ENCODE data around the gene CGREF1. TPM values are rescaled to one million over a fixed set of nuclear protein-coding genes. Genes with fewer than 3 reads are reported as not detected.
"Not testable (repeated sequence)": the region's sequence is repeated elsewhere in the genome, so short reads cannot be mapped to it uniquely, and the experiment has no call there.

The CGREF1 gene
- polyA plus RNA-seq, 4 donors = 3.8 to 7.8 (median 4.5) TPM

GRCh38 chr2:27110603-27111352 lies 8.2 kb downstream of the CGREF1 start:
- not testable (repeated sequence) for H3K9me3 ChIP-seq (ENCODE audit: control insufficient read depth in 2 of 2, insufficient read depth in 1 of 2, low read depth in 1 of 2, low read length in 1 of 2); H3K36me3 ChIP-seq (ENCODE audit: control insufficient read depth in 3 of 3, insufficient read depth in 2 of 3, low read depth in 1 of 3, low read length in 3 of 3); FAIRE-seq; H3K27me3 ChIP-seq (ENCODE audit: control insufficient read depth in 3 of 3, insufficient read depth in 3 of 3, low read length in 3 of 3); DNase-seq; H3K4me1 ChIP-seq (ENCODE audit: control insufficient read depth in 3 of 3, insufficient read depth in 2 of 3, low read depth in 1 of 3, low read length in 2 of 3); H3K4me3 ChIP-seq (ENCODE audit: low read depth in 1 of 3, low read length in 3 of 3); H3K27ac ChIP-seq (ENCODE audit: low read depth in 1 of 3, low read length in 2 of 3)
- 82 to 87% (median 84%) methylated on average over 24 of the region's 24 CpGs for WGBS, 3 donors

GRCh38 chr2:27109083-27109482 lies 9.8 kb downstream of the CGREF1 start:
- FAIRE-seq = no peak
- Histone ChIP-seq H3K27ac (ENCODE audit: low read depth in 1 of 3, low read length in 2 of 3) (no peak overlapping the region), H3K36me3 (ENCODE audit: control insufficient read depth in 3 of 3, insufficient read depth in 2 of 3, low read depth in 1 of 3, low read length in 3 of 3) (no peaks in the 10 kb centered on the region), H3K9me3 (ENCODE audit: control insufficient read depth in 2 of 2, insufficient read depth in 1 of 2, low read depth in 1 of 2, low read length in 1 of 2) (no peaks in the 10 kb centered on the region), H3K4me3 (ENCODE audit: low read depth in 1 of 3, low read length in 3 of 3) (no peak overlapping the region), H3K27me3 (ENCODE audit: control insufficient read depth in 3 of 3, insufficient read depth in 3 of 3, low read length in 3 of 3) (no peaks in the 10 kb centered on the region), H3K4me1 (ENCODE audit: control insufficient read depth in 3 of 3, insufficient read depth in 2 of 3, low read depth in 1 of 3, low read length in 2 of 3) (no peaks in the 10 kb centered on the region)
- WGBS, 3 donors = 91 to 97% (median 93%) methylated on average over 3 of the region's 3 CpGs
- DNase-seq = no peak

- WGBS, 3 donors = 76 to 87% (median 77%) methylated on average over 2 of the region's 2 CpGs
- Histone ChIP-seq H3K4me1 (ENCODE audit: control insufficient read depth in 3 of 3, insufficient read depth in 2 of 3, low read depth in 1 of 3, low read length in 2 of 3) (no peaks in the 10 kb centered on the region), H3K27ac (ENCODE audit: low read depth in 1 of 3, low read length in 2 of 3) (no peak overlapping the region), H3K9me3 (ENCODE audit: control insufficient read depth in 2 of 2, insufficient read depth in 1 of 2, low read depth in 1 of 2, low read length in 1 of 2) (no peaks in the 10 kb centered on the region), H3K36me3 (ENCODE audit: control insufficient read depth in 3 of 3, insufficient read depth in 2 of 3, low read depth in 1 of 3, low read length in 3 of 3) (no peaks in the 10 kb centered on the region), H3K4me3 (ENCODE audit: low read depth in 1 of 3, low read length in 3 of 3) (no peak overlapping the region), H3K27me3 (ENCODE audit: control insufficient read depth in 3 of 3, insufficient read depth in 3 of 3, low read length in 3 of 3) (no peaks in the 10 kb centered on the region)
- no peak for FAIRE-seq
- DNase-seq = no peak
Measured at GRCh38 chr2:27108221-27108620, 10.7 kb downstream of the CGREF1 start.

DNA sequence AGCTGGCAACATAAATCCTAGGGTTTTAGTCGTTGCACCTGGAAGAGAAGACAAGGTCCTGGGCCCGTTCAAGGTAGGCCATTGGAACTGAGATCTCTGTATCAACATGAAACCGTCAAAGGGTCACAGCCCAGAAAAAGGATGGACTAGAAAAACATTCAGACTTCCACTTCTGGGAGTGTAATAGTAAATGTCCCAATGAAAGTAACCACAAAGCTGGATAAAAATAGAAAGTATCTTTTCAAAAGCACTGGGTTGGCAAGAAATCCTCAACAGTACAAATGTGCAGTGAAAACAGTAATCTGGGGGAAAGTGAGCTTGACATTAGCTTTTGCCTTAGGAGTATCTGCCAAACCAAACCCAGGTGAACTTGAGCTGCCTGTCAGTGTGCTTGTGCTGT lies 12.9 kb downstream of the CGREF1 start:
- WGBS, 3 donors = 65 to 75% (median 69%) methylated on average over 3 of the region's 3 CpGs
- Histone ChIP-seq H3K9me3 (ENCODE audit: control insufficient read depth in 2 of 2, insufficient read depth in 1 of 2, low read depth in 1 of 2, low read length in 1 of 2) (no peaks in the 10 kb centered on the region), H3K27ac (ENCODE audit: low read depth in 1 of 3, low read length in 2 of 3) (no peak overlapping the region), H3K4me3 (ENCODE audit: low read depth in 1 of 3, low read length in 3 of 3) (no peak overlapping the region), H3K4me1 (ENCODE audit: control insufficient read depth in 3 of 3, insufficient read depth in 2 of 3, low read depth in 1 of 3, low read length in 2 of 3) (no peaks in the 10 kb centered on the region), H3K27me3 (ENCODE audit: control insufficient read depth in 3 of 3, insufficient read depth in 3 of 3, low read length in 3 of 3) (no peaks in the 10 kb centered on the region), H3K36me3 (ENCODE audit: control insufficient read depth in 3 of 3, insufficient read depth in 2 of 3, low read depth in 1 of 3, low read length in 3 of 3) (peaks cover 0 to 18% (median 0%) of the 10 kb centered on the region in 3 donors)
- FAIRE-seq = no peak
- DNase-seq = no peak

GRCh38 chr2:27102329-27102728 lies 16.6 kb downstream of the CGREF1 start:
- H3K27ac ChIP-seq (ENCODE audit: low read depth in 1 of 3, low read length in 2 of 3) = no peak overlapping the region
- H3K4me1 ChIP-seq (ENCODE audit: control insufficient read depth in 3 of 3, insufficient read depth in 2 of 3, low read depth in 1 of 3, low read length in 2 of 3) = no peaks in the 10 kb centered on the region
- H3K9me3 ChIP-seq (ENCODE audit: control insufficient read depth in 2 of 2, insufficient read depth in 1 of 2, low read depth in 1 of 2, low read length in 1 of 2) = no peaks in the 10 kb centered on the region
- no peak overlapping the region for H3K4me3 ChIP-seq (ENCODE audit: low read depth in 1 of 3, low read length in 3 of 3)
- WGBS, 3 donors = 74 to 87% (median 83%) methylated on average over 5 of the region's 5 CpGs
- H3K27me3 ChIP-seq (ENCODE audit: control insufficient read depth in 3 of 3, insufficient read depth in 3 of 3, low read length in 3 of 3) = no peaks in the 10 kb centered on the region
- peaks cover 2 to 53% (median 17%) of the 10 kb centered on the region in 3 donors for H3K36me3 ChIP-seq (ENCODE audit: control insufficient read depth in 3 of 3, insufficient read depth in 2 of 3, low read depth in 1 of 3, low read length in 3 of 3)
- FAIRE-seq (no peak), DNase-seq (no peak)

GRCh38 chr2:27100036-27100435 lies 18.9 kb downstream of the CGREF1 start:
- Histone ChIP-seq H3K27me3 (ENCODE audit: control insufficient read depth in 3 of 3, insufficient read depth in 3 of 3, low read length in 3 of 3) (no peaks in the 10 kb centered on the region), H3K27ac (ENCODE audit: low read depth in 1 of 3, low read length in 2 of 3) (no peak overlapping the region), H3K36me3 (ENCODE audit: control insufficient read depth in 3 of 3, insufficient read depth in 2 of 3, low read depth in 1 of 3, low read length in 3 of 3) (peaks cover 2 to 73% (median 26%) of the 10 kb centered on the region in 3 donors), H3K9me3 (ENCODE audit: control insufficient read depth in 2 of 2, insufficient read depth in 1 of 2, low read depth in 1 of 2, low read length in 1 of 2) (no peaks in the 10 kb centered on the region), H3K4me1 (ENCODE audit: control insufficient read depth in 3 of 3, insufficient read depth in 2 of 3, low read depth in 1 of 3, low read length in 2 of 3) (peaks cover 0 to 17% (median 4%) of the 10 kb centered on the region in 3 donors), H3K4me3 (ENCODE audit: low read depth in 1 of 3, low read length in 3 of 3) (no peak overlapping the region)
- WGBS, 3 donors = 87 to 90% (median 88%) methylated on average over 10 of the region's 10 CpGs
- FAIRE-seq (no peak), DNase-seq (no peak)

DNA sequence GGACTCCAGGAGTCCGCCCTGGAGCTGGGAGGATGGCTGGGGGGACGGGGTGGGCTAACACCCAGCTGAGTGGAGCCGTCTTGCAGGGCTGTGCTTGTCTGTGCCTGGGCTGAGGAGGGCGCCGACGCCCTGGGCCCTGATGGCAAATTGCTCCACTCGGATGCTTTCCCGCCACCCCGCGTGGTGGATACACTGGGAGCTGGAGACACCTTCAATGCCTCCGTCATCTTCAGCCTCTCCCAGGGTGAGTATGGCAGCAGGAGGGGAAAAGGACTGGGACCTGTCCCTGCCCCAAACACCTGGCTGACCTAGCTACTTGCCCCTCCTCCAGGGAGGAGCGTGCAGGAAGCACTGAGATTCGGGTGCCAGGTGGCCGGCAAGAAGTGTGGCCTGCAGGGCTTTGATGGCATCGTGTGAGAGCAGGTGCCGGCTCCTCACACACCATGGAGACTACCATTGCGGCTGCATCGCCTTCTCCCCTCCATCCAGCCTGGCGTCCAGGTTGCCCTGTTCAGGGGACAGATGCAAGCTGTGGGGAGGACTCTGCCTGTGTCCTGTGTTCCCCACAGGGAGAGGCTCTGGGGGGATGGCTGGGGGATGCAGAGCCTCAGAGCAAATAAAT lies 19.5 kb downstream of the CGREF1 start:
- no peak for FAIRE-seq
- no peak for DNase-seq
- Histone ChIP-seq H3K27ac (ENCODE audit: low read depth in 1 of 3, low read length in 2 of 3) (no peak overlapping the region), H3K4me3 (ENCODE audit: low read depth in 1 of 3, low read length in 3 of 3) (no peak overlapping the region), H3K4me1 (ENCODE audit: control insufficient read depth in 3 of 3, insufficient read depth in 2 of 3, low read depth in 1 of 3, low read length in 2 of 3) (peaks cover 0 to 22% (median 9%) of the 10 kb centered on the region in 3 donors), H3K36me3 (ENCODE audit: control insufficient read depth in 3 of 3, insufficient read depth in 2 of 3, low read depth in 1 of 3, low read length in 3 of 3) (peaks cover 2 to 79% (median 26%) of the 10 kb centered on the region in 3 donors), H3K27me3 (ENCODE audit: control insufficient read depth in 3 of 3, insufficient read depth in 3 of 3, low read length in 3 of 3) (no peaks in the 10 kb centered on the region), H3K9me3 (ENCODE audit: control insufficient read depth in 2 of 2, insufficient read depth in 1 of 2, low read depth in 1 of 2, low read length in 1 of 2) (no peaks in the 10 kb centered on the region)
- WGBS, 3 donors = 91 to 93% (median 93%) methylated on average over 13 to 19 of the region's 19 CpGs

DNA sequence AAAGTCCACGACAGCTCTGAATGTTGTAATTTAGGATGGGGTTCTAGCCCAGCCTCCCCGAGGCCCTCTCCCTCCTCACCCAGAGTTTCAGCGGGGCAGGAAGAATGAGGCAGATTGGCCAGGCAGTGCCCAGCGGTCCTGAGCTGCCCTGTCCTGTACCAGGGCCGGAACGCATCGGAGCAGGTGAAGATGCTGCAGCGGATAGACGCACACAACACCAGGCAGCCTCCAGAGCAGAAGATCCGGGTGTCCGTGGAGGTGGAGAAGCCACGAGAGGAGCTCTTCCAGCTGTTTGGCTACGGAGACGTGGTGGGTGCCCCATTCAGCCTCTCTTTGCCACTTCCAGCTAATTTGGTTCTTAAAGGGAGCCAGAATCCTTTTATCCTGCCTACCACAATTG lies 21.6 kb downstream of the CGREF1 start:
- Histone ChIP-seq H3K27me3 (ENCODE audit: control insufficient read depth in 3 of 3, insufficient read depth in 3 of 3, low read length in 3 of 3) (no peaks in the 10 kb centered on the region), H3K27ac (ENCODE audit: low read depth in 1 of 3, low read length in 2 of 3) (peak overlapping the region in 1 of 3 donors; percentile 14), H3K36me3 (ENCODE audit: control insufficient read depth in 3 of 3, insufficient read depth in 2 of 3, low read depth in 1 of 3, low read length in 3 of 3) (peaks cover 2 to 91% (median 26%) of the 10 kb centered on the region in 3 donors), H3K4me1 (ENCODE audit: control insufficient read depth in 3 of 3, insufficient read depth in 2 of 3, low read depth in 1 of 3, low read length in 2 of 3) (peaks cover 0 to 43% (median 11%) of the 10 kb centered on the region in 3 donors), H3K9me3 (ENCODE audit: control insufficient read depth in 2 of 2, insufficient read depth in 1 of 2, low read depth in 1 of 2, low read length in 1 of 2) (no peaks in the 10 kb centered on the region), H3K4me3 (ENCODE audit: low read depth in 1 of 3, low read length in 3 of 3) (no peak overlapping the region)
- 88 to 90% (median 89%) methylated on average over 12 to 14 of the region's 14 CpGs for WGBS, 3 donors
- FAIRE-seq (no peak), DNase-seq (no peak)
